ENCODE data around the gene GRK6.
A peak's percentile ranks its signal among the peaks of the same experiment; 100 is the strongest.

Gene GRK6

DNA sequence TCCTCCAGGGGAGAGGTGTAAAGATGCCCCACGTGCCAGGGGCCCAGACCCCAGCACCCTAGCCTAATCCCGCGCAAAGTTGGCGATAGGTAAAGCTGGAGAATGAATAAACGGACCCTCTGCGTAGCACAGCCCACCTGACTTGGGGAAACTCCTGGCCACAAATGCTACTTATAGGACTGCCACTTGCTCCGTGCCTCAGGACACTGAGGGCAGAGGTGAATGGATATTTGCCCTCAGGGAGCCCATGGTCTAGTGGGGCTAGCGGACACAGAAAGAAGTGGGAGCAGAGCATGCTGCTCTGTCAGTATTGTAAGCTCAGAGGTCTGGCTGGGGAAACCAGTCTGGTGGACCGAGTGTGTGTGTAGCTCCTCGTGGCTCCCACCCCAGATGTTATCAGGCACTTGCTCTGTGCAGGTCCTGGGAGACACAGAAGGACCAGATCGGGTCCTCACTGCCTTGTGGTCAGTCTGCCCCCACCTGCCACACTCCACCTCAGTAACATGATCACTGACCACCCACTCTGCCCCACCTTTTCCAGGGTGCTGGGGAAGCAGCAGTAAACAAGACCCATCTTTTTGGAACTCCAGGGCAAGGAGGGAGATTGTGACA, 841 bp downstream of the GRK6 start:
- no peak for DNase-seq

DNA sequence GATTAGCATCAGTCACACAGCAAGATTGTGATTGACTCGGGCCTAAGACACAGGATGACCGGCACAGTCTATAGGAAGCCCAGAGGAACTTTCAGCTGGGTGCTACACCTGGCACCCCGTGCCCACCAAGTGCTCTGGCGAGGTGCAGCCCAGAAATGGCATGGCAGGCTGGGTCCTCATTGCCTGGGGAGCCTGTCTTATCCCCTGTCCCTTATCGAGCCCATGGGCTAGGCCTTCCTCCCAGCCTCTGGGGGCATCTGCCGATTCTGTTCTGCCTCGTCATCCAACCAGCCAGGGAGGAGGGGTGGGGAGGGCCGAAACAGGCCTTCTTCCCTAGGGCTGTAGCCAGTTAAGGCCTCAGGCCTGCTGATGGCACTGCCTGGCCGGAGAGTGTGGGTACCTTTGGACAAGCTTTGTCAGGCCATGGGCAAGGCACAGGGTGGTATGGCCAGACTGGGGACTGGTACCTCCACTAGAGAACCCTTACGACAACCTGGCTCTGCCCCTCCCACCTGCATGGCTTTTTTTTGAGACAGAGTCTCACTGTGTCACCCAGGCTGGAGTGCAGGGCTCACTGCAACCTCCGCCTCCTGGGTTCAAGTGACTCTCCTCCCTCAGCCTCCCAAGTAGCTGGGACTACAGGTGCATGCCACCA, 1.6 kb downstream of the GRK6 start:
- DNase-seq = no peak

DNA sequence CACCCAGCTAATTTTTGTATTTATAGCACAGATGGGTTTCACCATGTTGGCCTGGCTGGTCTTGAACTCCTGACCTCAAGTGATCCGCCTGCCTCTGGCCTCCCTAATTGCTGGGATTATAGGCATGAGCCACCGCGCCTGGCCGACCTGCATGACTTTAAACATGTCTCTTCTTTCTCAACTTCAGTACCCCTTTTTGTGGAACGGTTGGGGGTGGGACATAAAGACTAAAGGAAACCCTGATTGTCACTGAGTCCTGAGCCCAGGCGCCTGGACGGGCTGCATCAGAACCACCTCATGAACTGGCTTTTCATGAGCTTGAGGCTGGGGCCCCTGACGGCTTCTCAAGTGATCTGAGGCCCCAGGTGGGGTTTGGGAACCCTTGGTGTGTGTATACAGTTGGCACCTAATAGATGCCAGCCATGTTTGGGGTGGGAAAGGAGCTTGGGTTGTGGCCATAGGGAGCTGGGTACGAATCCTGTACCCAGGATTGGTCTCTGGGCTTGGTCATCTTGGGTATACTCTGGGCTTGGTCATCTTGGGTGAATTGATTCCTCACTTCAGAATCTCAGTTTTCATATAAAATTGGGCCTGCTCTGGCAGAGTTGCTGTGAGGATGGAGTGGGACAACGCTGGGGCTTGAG, 2.2 kb downstream of the GRK6 start:
- no peak for DNase-seq

DNA sequence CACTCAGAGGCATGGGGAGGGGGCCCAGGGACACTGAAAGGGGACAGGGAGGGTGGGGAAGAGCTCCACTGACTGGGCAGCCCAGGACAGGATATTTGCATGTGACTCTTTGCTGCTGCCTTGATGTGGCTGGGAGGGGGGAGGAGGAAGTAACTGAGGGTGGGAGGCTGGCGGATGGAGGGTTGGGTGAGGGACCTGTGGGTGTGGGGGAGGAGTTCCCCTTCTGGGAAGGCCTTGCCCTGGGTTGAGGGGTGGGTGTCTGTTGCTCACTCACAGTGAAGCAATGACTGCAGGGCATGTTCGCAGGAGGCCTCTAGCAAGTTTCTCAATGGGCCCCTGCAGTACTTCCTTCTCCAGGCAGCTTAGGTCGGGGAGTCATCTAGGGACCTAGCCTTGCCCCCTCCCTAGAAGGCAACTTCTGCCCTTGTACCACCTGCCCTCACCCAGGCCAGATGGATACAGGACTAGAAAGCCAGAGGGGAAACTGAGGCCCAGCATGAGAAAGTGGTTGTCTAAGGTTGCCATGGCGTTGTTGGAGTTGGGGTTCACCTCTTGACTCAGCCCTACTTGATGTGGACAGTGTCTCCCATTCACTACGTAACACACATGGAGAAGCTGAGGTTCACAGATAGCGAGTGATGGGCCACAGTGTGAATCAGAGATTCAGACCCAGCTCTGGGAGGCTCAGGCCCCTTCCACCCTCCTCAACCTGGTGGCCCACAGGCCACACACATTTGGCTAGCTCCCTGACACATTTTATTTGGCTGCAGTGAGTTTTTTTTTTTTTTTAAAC, 3.0 kb downstream of the GRK6 start:
- DNase-seq = peak; percentile 66

DNA sequence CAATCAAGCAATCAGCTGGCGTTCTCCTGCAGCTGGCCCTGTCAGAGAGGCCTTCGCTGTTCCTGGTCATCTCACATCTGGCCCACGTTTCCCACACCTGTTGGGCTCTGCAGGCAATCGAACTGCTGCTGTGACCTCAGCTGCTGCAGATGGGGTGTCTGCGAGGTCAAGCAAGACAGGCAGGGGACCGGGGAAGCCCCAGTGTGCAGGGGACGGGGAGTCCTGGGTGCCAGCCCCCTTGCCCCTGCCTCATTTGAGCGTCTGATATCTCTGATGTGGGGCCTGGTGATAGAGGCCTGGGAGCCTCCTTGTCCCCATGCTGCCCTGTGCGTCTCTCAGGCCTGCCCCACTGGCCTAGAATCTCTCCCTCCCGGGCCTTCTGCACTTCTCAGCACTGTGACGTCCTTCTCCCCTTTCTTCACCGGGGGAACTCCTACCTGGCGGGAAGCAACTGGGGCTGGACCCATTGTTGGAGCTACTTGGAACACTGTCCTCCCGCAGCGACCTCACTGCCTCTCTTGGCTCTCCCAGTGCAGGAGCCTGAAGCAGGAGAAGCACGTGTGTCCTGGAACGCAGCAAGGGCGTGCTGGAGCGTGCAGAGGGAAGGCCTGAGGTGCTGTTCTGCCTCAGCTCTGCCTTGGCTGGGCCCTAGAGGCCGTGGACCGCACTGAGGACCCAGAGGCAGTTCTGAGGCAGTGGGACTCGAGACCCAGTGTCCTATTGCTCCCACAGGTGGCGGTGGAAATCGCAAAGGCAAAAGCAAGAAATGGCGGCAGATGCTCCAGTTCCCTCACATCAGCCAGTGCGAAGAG, 3.9 kb downstream of the GRK6 start:
- DNase-seq = no peak

DNA sequence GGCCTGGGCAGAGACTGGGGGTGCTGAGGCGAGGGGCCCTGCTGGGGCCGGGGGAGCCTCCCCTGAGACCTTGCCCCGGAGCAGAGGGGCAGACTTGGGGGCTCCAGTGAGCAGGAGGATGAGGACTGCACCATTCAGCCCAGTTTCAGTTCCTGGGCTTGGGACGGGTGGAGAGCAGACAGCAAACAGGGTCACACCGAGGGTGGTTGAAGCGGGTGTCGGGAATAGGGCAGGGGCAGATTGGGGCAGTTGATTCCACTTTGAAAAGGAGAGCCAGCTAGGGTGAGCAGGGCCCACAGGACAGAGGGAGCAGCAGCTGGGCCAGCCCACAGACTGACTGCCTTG, 4.5 kb downstream of the GRK6 start:
- no peak for DNase-seq

DNA sequence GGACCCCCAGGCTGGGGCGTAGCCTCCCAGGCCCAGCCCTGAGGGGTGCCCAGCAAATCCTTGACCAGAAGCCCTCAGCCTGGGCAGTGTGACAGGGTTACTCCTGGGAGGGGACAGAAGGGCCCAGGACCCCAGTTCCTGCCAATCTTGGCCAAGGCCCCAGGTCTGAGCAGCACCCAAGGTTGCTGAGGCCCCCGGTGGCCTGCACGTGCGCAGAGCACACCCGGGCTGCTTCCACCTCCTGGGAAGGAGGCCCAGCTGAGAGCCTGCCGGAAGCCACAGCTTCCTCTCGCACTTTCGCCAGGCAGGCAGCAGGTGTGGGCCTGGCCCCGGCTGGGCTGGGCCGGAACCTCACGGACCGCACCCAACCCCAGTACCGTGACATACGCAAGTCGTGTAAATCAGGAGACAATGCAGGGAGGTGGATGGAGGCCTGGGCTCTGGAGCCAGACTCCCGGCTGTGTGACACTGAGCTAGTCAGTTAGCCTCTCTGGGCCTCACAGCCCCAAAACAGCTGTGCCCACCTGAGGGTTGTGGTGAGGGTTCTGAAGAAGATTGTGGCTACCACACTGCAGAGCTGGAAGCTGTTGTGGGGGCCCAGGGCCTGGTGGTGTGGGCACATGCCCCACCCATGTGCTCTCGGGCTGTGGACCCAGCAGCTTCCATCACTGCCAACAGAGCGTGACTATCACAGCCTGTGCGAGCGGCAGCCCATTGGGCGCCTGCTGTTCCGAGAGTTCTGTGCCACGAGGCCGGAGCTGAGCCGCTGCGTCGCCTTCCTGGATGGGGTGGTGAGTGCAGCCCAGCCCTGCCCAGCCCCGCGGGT, 5.1 kb downstream of the GRK6 start:
- DNase-seq = peak; percentile 46

DNA sequence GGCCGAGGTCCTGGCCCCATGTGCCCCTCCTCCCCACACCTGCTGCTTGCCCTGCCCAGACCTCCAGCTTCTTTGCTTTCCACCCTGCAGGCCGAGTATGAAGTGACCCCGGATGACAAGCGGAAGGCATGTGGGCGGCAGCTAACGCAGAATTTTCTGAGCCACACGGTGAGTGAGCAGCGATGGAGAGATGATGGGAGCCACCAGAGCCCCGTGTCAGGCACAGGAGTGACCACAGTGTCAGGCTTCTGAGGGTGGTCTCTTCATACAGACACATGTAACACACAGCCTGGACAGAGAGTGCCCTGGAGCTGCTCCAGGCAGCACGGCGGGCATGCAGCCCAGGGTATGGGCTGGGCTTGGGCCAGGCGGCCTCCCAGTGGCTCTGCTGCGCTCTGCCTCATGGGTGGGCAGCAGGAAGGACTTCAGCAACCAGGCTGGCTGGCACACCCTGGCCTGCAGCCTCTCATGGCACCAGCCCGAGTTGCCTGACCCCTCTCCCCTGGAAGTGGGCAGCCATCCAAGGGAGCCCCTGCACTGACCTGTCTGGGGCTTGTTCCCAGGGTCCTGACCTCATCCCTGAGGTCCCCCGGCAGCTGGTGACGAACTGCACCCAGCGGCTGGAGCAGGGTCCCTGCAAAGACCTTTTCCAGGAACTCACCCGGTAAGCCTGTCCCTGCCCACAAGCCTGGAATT, 5.8 kb downstream of the GRK6 start:
- DNase-seq = no peak

DNA sequence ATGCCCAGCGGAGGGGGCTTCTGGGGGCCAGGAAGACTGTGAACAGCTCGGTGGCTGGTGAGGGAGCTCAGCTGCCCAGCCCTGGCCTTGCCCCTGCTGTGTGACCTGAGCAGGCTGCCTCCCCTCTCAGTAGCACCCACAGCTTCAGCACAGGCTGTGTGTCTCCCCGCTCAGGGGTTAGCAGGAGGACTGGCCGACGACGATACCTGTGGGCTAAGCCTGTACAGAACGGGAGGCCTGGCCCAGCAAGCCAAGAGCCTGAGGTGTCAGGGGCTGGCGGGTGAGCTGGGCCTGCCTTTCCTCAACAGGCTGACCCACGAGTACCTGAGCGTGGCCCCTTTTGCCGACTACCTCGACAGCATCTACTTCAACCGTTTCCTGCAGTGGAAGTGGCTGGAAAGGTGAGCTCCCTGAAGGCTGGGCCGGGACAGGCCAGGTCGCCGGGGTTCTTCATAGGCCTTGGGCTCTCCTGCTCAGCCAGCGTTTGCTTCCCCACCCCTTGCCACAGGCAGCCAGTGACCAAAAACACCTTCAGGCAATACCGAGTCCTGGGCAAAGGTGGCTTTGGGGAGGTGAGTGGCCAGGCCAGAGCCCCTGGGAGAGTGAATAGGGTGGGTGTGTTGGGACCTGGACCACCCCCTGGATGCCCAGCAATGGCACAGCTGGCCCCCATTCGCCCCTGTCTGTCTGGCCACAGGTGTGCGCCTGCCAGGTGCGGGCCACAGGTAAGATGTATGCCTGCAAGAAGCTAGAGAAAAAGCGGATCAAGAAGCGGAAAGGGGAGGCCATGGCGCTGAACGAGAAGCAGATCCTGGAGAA, 6.6 kb downstream of the GRK6 start:
- DNase-seq = no peak

DNA sequence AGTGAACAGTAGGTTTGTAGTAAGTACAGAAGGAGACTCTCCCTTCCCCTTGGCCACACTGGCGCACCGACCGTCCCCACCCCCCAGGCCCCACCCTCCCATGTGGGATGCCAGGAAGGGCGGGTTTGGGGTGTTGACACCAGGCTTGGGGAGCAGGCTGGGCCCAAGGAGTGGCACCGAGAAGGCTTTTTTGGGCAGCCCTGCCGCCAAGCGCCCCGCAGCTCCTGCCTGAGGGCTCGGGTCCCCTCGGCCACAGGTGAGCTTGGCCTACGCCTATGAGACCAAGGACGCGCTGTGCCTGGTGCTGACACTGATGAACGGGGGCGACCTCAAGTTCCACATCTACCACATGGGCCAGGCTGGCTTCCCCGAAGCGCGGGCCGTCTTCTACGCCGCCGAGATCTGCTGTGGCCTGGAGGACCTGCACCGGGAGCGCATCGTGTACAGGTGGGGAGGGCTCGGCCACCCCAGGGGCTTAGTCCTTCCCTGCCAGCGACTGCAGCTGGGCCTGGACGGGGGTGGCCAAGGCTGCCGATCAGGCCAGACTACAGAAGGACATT, 7.3 kb downstream of the GRK6 start:
- DNase-seq = no peak

DNA sequence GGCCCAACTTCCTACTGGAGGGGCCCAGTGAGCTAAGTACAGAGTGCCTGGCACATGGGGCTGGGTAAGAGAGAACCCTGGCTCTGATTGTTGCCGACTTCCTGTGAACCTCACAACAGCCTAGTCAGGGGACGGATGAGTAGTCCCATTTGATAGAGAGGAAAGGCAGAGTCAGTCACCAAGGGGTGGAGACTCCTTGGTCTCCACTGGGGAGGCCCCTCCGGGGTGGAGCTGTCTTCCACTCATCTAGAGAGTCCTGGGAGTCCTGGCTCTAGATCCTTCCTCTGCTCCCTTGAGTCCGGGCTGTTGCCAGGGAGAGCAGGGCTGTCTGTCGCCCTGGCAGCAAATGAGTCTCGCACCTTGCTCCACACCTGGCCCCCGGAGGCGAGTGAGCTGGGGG, 8.0 kb downstream of the GRK6 start:
- peak; percentile 42 for DNase-seq

DNA sequence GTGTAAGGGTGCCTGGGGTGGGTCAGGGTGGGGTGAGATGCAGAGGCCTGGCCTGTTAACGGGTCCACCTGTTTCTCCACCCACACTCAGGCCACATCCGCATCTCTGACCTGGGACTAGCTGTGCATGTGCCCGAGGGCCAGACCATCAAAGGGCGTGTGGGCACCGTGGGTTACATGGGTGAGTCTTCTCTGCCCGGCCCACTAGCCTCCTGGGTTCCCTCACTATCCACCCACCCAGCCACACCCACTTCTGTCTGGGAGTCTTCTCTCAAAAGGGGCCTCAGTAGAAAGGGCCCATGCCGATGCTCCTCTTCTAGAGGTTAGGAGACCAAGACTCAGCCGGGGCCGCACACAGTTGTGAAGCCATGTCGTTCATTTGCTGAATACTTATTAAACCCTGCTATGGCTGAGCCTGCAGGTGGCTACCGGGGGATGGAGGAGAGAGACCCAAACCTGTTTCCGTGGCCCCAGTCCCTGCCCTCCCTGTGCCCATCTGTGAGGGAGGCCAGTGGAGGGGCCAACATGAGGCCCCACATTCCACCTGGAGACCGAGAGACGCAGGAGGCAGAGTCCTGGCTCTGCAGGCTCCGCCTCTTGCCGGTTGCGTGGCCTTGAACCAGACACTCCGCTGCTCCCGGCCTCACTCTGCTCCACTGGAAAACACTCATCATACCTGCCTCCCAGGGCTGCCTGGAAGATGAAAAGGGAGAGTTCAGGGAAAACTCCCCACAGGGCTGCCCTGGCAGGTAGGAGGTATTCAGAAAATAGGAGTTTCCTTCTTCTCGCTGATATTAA, 8.7 kb downstream of the GRK6 start:
- DNase-seq = no peak

DNA sequence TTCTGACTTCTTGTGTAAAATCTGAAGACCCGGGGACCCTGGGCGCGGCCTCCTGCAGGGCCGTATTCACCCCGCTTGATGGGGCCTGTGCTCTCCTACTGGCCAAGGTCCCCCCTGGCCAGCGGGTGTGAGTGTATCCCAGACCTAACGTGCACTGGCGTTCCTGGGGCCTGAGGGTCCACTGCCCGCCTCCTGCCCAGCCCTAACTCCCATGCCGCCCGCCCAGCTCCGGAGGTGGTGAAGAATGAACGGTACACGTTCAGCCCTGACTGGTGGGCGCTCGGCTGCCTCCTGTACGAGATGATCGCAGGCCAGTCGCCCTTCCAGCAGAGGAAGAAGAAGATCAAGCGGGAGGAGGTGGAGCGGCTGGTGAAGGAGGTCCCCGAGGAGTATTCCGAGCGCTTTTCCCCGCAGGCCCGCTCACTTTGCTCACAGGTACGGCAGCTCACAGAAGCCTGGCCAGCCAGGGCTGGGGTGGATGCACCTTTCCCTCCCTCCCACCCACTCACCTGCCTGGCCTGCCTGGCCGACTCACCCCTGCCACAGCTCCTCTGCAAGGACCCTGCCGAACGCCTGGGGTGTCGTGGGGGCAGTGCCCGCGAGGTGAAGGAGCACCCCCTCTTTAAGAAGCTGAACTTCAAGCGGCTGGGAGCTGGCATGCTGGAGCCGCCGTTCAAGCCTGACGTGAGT, 9.5 kb downstream of the GRK6 start:
- DNase-seq = no peak

DNA sequence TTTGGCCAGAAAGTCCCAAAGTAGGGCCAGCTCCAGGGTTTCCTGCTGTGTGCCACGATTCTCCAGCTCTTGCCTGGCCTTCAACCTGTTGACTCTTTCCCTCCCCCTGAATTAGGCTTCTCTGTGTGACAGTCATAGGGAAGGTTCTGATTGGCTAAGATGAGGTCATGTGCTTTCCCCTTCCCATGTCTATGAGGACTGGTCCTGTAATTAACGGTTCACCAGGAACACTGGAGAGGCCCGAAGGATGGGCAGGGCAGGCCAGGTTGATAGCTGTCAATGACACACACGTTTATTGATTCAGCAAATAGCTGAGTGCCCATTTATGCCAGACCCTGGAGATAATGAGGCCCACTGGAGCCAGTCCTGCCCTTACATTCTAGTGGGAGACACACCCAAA, 11.1 kb downstream of the GRK6 start:
- no peak for DNase-seq

DNA sequence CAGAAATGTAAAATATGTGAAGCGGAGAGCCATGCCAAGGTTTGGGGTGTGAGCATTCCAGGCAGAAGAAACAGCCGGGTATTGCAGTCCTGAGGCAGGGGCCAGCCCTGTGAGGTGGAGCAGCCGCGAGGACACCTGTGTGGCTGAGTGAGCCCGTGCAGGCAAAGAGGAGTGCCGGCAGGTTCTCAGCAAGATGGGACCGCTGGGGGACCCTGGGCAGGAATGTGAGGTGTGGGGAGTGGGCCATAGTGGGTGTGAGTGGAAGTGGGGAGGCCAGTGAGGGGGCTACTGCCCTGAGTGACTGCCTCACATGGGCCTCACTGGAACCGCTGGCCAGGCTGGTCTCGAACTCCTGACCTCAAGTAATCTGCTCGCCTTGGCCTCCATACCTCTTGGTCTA, 12.0 kb downstream of the GRK6 start:
- DNase-seq = no peak

DNA sequence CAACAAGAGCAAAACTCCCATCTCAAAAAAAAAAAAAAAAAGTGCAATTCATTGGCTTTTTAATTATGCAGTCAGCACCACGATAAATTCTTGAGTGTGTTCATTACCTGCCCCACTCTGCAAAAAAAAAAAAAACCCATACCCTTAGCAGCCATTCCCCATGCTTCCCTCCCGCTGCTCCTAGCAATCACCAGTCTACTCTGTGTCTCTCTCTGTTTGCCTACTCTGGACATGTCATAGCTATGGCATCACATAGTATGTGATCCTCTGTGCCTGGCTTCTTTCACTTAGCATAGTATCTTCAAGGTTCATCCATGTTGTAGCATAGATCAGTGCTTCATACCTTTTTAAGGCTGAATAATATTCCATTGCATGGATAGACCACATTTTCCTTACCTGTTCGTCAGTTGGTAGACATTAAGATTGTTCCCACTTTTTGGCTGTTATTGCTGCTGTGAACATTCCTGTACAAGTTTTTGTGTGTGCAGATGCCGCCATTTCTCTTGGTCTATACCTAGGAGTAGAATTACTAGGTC, 13.1 kb downstream of the GRK6 start:
- no peak for DNase-seq

DNA sequence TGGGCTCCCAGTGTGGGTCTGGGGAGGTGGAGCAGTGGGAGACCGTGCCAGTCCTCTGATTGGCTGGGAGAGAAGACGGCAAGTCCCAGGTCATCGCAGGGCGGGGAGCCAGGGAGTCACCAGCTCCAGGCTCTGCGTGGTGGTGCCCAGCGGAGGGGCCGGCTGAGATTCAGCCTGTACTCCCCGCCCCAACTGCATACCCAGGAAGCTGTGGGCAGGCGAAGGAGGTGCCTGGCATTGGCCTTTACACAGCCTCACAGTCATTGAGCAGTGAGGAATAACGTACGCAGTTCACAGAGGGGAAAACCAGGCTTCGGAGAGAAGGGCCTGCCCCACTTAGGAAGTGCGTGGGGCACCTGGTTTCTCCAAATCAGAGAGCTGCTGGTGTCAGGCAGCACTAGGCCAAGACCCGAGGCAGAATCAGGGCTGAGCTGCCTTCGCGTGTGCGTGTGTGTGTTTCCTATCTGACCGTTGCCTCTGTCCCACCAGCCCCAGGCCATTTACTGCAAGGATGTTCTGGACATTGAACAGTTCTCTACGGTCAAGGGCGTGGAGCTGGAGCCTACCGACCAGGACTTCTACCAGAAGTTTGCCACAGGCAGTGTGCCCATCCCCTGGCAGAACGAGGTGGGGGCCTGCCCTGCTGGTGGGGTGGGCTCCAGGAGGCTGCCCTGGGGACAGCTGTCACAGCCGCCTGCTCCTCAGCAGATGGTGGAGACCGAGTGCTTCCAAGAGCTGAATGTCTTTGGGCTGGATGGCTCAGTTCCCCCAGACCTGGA, 13.9 kb downstream of the GRK6 start:
- no peak for DNase-seq
